ENCODE data around the gene SSTR4. TPM values are rescaled to one million over a fixed set of nuclear protein-coding genes. Genes with fewer than 3 reads are reported as not detected.

The SSTR4 gene
- total RNA-seq, 1 experiment from 2014 or later: not detected

GRCh38 chr20:23003881-23004460 is 31.1 kb upstream of the SSTR4 start:
- DNase-seq (ENCODE audit: low read depth, low spot score) (no peak), ATAC-seq (no peak)
- H3K27ac ChIP-seq (ENCODE audit: low read length): no peak overlapping the region
- POLR2A ChIA-PET: no interaction called here
- in situ Hi-C loops (cut with HindIII; ENCODE audit: low pct_unique_long_range_greater_than_20kb, low sequenced_read_pairs) (no loop called here), intact Hi-C loops (cut with micrococcal nuclease; ENCODE audit: unreplicated experiment) (no loop called here)
- CTCF ChIA-PET: no interaction called here
- H3K27me3 ChIP-seq (ENCODE audit: control insufficient read depth, insufficient read depth, low read length): no peaks in the 10 kb centered on the region
- no TSS peak for BruUV-seq (replicated peaks)
- TF ChIP-seq REST (IDR thresholded peaks at IDR 0.05; ENCODE audit: insufficient read depth in 1 of 2, low read depth in 2 of 2, low read length in 1 of 2): no peak
- no peak for TF ChIP-seq TCF7L2 (IDR thresholded peaks at IDR 0.05; ENCODE audit: low read depth, low read length)
- no peak for TF ChIP-seq CTCF (IDR thresholded peaks at IDR 0.05)
- no peak for TF ChIP-seq POLR2AphosphoS5 (IDR thresholded peaks at IDR 0.05; ENCODE audit: low read depth, low read length)
- TF ChIP-seq SIN3A (IDR thresholded peaks at IDR 0.05; ENCODE audit: borderline replicate concordance, insufficient read depth, low read depth, low read length): no peak
- H3K9me3 ChIP-seq (ENCODE audit: control insufficient read depth, insufficient read depth, low read depth, low read length): no peaks in the 10 kb centered on the region
- no peak overlapping the region for H3K4me3 ChIP-seq (ENCODE audit: low read depth in 2 of 2, low read length in 2 of 2)
- no peaks in the 10 kb centered on the region for H3K36me3 ChIP-seq (ENCODE audit: control insufficient read depth, insufficient read depth, low read length)
- H3K4me1 ChIP-seq (ENCODE audit: control insufficient read depth, insufficient read depth, low read length): no peaks in the 10 kb centered on the region

GRCh38 chr20:23005776-23006175 is 29.3 kb upstream of the SSTR4 start:
- DNase-seq (ENCODE audit: low read depth, low spot score) (no peak), ATAC-seq (no peak)
- Histone ChIP-seq H3K4me1 (ENCODE audit: control insufficient read depth, insufficient read depth, low read length) (no peaks in the 10 kb centered on the region), H3K9me3 (ENCODE audit: control insufficient read depth, insufficient read depth, low read depth, low read length) (no peaks in the 10 kb centered on the region), H3K27me3 (ENCODE audit: control insufficient read depth, insufficient read depth, low read length) (no peaks in the 10 kb centered on the region), H3K27ac (ENCODE audit: low read length) (no peak overlapping the region), H3K4me3 (ENCODE audit: low read depth in 2 of 2, low read length in 2 of 2) (no peak overlapping the region), H3K36me3 (ENCODE audit: control insufficient read depth, insufficient read depth, low read length) (no peaks in the 10 kb centered on the region)
- intact Hi-C loops (cut with micrococcal nuclease; ENCODE audit: unreplicated experiment) (no loop called here), in situ Hi-C loops (cut with HindIII; ENCODE audit: low pct_unique_long_range_greater_than_20kb, low sequenced_read_pairs) (no loop called here)
- TF ChIP-seq POLR2AphosphoS5 (IDR thresholded peaks at IDR 0.05; ENCODE audit: low read depth, low read length) (no peak), SIN3A (IDR thresholded peaks at IDR 0.05; ENCODE audit: borderline replicate concordance, insufficient read depth, low read depth, low read length) (no peak)
- BruUV-seq (replicated peaks): no TSS peak
- POLR2A ChIA-PET: no interaction called here
- CTCF ChIA-PET: no interaction called here

GRCh38 chr20:23007462-23007861 is 27.6 kb upstream of the SSTR4 start:
- no peak for TF ChIP-seq SIN3A (IDR thresholded peaks at IDR 0.05; ENCODE audit: borderline replicate concordance, insufficient read depth, low read depth, low read length)
- TF ChIP-seq POLR2AphosphoS5 (IDR thresholded peaks at IDR 0.05; ENCODE audit: low read depth, low read length): no peak
- no peak for TF ChIP-seq CTCF (IDR thresholded peaks at IDR 0.05)
- TF ChIP-seq REST (IDR thresholded peaks at IDR 0.05; ENCODE audit: insufficient read depth in 1 of 2, low read depth in 2 of 2, low read length in 1 of 2): no peak
- TF ChIP-seq TCF7L2 (IDR thresholded peaks at IDR 0.05; ENCODE audit: low read depth, low read length): no peak
- in situ Hi-C loops (cut with HindIII; ENCODE audit: low pct_unique_long_range_greater_than_20kb, low sequenced_read_pairs) (no loop called here), intact Hi-C loops (cut with micrococcal nuclease; ENCODE audit: unreplicated experiment) (no loop called here)
- POLR2A ChIA-PET: no interaction called here
- CTCF ChIA-PET: no interaction called here
- ATAC-seq (no peak), DNase-seq (ENCODE audit: low read depth, low spot score) (no peak)
- no peaks in the 10 kb centered on the region for H3K36me3 ChIP-seq (ENCODE audit: control insufficient read depth, insufficient read depth, low read length)
- no peak overlapping the region for H3K4me3 ChIP-seq (ENCODE audit: low read depth in 2 of 2, low read length in 2 of 2)
- H3K27ac ChIP-seq (ENCODE audit: low read length): no peak overlapping the region
- H3K4me1 ChIP-seq (ENCODE audit: control insufficient read depth, insufficient read depth, low read length): no peaks in the 10 kb centered on the region
- no peaks in the 10 kb centered on the region for H3K9me3 ChIP-seq (ENCODE audit: control insufficient read depth, insufficient read depth, low read depth, low read length)
- H3K27me3 ChIP-seq (ENCODE audit: control insufficient read depth, insufficient read depth, low read length): no peaks in the 10 kb centered on the region
- no TSS peak for BruUV-seq (replicated peaks)

All from Panc1 (cell line).